GM19467 (cell line): Measurements from ENCODE around the gene ZNF333.

ENCODE experiments used
- ATAC-seq: cut with Tn5 transposase; IDR thresholded peaks from one replicate; pipeline ENCODE4 v1.9.1; 2021; ENCODE audit warnings: mild to moderate bottlenecking, moderate library complexity; ENCODE audit not compliant: unreplicated experiment

ZNF333 gene

DNA sequence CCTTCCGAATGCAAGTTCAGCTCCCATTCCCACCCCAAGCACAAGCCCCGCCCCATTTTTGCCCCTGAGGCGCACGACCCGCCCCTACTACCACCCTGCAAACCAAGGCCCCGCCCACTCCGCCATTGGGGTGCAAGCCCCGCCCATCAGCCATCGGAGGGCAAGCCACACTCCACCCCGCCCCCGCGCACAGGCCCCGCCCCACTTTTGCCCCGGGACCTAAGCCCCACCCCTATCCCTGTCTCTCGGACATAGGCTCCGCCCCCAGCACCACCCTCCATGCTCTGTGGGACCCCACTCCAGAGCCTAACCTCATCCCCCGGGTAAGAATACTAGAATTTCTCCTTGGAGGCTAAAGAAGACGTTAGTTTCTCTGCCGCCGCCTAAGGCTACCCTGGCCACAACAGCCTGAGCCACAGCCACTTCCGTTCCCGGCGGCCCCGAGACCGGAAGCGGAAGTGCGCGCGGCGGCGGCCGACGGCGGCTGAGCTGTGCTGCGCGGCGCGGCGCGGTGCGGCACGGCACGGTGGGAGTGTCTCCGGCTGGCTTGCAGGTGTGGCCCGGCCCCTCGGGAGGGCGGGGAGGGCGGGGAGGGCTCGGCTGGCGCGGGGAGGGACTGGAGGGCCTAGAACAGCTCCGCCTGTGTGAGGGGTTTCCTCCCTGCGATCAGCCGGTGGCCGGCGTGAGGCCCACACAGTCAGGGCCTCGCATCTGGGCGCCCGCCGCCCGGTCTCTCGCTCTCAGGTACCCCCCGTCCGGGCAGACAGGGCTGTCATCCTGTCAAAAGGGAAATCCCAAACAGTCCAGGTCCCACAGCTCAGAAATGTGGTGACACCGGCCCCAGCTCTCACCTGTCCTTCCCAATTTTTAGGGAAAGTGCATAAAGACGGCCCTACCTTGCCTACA lies at the start of gene ZNF333:
Gene ZNF333, plus strand, starts transcription at position 451 of the 906 bp plus-strand sequence. CDS start 3,444 bp downstream, outside the sequence.
- ATAC-seq: peak; percentile 88

DNA sequence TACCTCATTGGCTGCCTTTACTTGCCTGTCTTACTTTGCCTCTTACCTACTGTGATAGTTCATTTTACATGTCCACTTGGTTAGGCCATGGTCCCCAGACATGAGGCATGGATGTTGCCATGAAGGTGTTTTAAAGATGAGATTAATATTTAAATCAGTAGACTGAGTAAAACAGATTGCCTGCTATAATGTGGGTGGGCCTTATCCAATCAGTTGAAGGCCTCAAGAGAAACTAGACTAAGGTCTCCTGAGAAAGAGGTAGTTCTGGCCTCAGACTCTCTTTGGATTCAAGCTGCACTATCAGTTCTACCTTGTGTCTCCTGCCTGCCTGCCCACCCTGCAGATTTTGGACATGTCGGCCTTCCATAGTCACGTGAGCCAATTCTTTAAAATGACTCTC lies 41.3 kb upstream of the ZNF333 start:
- no peak for ATAC-seq

DNA sequence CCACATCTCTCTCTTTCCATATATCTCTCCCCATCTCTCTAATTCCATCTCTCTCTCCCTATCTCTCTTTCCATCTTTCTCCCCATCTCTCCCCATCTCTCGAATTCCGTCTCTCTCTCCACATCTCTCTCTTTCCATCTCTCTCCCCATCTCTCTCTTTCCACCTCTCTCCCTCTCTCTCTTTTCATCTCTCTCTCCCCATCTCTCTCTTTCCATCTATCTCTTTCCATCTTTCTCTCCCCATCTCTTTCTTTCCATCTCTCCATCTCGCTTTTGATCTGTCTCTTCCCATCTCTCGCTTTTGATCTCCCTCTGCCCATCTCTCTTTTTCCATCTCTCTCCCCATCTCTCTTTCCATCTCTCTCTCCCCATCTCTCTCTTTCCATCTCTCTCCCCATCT lies 40.8 kb upstream of the ZNF333 start:
- ATAC-seq: no peak

DNA sequence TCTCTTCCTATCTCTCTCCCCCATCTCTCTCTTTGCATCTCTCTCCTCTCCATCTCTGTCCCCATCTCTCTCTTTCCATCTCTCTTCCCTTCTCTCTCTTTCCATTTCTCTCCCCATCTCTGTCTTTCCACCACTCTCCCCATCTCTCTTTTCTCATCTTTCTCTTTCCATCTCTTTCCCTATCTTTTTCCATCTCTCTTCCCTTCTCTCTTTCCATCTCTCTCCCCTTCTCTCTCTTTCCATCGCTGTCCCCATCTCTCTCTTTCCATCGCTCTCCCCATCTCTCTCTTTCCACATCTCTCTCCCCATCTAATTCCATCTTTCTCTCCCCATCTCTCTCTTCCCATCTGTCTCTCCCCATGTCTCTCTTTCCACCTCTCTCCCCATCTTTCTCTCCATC lies 39.7 kb upstream of the ZNF333 start:
- no peak for ATAC-seq

DNA sequence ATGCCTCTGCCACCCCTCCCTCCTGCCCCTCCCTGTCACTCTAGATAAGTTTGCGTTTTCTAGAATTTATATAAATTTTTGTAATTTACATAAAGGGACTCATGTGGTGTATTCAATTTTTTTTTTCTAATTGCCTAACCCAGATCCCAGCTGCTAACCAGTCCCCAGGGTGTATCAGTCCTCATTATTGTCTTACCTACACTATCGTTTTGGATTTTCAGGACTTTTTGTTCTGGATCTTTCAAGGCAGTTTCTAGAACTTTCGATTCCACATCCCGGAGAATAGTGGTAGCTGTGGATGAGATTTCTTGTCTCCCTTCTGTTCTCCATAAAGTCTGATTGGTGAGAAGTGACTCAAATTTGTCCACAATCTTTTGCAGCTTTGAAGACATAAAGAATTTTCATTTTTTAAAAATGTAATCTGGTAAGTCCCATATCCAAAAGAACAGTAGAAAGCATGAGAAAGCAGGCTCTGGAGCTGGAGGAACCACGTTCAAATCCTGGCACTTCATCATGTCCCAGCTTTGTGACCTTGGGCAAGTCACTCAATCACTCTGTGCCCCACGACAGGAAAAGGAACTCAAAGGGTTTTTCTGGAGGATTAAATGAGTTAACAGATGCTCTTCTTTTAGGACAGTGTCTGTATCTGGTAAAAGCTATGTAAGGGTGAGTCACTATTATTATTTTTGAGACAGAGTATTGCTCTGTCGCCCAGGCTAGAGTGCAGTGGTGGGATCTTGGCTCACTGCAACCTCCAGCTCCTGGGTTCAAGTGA lies 34.9 kb upstream of the ZNF333 start:
- no peak for ATAC-seq

DNA sequence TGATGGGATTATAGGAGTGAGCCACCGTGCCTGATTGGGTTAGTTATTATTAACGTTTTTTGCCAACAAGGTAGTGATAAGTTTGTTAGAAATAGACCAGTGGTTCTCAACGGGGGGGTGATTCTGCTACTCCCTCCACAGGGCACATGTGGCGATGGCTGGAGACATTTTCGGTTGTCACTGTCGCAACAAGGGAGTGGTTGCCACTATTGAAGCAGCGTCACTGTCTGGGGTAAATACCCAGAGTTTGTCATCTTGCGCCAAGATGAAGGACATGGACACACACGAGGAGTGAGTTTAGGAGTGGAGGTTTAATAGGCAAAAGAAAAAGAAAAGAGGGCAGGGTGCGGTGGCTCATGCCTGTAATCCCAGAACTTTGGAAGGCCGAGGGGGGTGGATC lies 34.1 kb upstream of the ZNF333 start:
- ATAC-seq: no peak

DNA sequence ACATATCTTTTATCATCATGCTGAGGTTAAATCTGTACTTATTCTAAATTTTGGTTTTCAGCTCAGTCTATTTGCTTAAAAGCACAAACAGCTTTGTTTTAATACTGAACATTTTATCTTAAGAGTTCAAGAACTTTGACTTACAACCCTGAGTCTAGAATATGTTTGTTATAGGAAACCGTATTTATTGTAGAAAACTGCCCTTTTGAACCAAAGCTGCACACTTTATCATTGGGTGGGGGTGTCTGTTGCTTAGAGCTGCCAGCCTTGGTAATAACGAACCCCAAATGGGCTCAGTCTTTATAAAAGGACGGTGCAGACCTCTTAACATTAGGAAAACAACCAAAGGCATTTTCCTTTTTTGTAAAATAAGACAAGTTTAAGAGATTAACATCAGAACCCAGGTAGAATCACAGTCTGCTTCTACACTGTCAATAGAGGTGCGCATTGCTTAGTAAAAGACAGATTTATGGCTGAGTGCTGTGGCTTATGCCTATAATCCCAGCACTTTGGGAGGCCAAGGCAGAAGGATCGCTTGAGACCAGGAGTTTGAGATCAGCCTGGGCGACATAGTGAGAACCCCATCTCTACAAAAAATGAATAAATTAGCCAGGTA lies 29.9 kb upstream of the ZNF333 start:
- ATAC-seq: no peak

DNA sequence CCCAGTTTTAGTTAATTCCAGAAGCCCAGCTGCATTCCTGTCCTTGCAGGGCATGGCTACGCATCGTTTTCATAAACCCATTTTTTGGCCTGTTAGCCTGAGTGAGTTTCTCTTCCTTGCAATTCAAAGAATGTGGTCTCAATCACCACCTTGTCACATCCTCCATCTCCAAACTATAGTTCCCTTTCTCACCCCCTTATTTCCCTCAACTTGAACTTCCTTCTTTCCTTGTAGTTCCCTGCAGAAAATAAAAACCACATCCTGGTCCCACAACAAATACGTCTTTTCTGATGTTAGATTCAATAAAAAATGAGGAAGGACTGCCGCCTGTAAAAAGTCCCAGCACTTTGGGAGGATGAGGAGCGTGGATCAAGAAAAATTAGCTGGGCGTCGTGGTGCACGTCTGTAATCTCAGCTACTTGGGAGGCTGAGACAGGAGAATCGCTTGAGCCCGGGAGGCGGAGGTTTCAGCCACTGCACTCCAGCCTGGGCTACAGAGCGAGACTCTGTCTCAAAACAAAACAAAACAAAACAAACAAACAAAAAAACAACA lies 28.4 kb upstream of the ZNF333 start:
- ATAC-seq: no peak

DNA sequence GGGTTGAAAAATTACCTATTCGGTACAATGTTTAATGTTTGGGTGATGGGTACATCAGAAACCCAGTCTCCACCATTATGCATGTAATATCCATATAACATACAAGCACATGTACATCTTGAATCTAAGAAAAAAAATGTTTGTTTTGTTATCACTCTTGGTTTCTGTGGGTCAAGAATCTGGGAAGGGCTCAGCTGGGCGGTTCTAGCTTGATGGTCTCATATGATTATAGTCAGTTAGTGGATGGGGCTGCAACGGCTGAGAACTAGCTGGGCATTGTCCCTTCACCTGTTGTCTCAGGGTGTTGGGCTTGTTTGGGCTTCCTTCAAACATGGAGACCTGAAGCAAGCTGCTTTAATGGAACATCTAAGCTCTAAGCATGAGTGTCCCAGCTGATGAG lies 19.9 kb upstream of the ZNF333 start:
- no peak for ATAC-seq

DNA sequence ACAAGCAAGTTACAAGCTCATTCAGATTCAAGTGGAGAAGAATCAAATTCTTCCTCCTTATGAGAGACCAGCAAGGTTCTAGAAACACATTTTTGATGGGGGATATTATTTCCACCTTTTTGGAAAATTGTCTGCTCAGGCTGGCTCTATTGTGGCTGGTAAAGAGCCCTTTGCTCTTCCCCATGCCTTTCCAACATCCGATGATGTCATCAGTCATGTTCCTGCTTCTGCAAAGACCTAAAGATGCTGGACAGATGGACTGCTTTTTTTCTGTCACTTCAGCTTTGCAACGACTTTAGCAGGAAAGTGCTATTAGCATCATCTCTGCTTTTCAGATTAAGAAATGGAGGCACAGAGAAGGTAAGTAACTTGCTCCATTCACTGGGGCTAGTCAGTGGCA lies 19.4 kb upstream of the ZNF333 start:
- no peak for ATAC-seq

DNA sequence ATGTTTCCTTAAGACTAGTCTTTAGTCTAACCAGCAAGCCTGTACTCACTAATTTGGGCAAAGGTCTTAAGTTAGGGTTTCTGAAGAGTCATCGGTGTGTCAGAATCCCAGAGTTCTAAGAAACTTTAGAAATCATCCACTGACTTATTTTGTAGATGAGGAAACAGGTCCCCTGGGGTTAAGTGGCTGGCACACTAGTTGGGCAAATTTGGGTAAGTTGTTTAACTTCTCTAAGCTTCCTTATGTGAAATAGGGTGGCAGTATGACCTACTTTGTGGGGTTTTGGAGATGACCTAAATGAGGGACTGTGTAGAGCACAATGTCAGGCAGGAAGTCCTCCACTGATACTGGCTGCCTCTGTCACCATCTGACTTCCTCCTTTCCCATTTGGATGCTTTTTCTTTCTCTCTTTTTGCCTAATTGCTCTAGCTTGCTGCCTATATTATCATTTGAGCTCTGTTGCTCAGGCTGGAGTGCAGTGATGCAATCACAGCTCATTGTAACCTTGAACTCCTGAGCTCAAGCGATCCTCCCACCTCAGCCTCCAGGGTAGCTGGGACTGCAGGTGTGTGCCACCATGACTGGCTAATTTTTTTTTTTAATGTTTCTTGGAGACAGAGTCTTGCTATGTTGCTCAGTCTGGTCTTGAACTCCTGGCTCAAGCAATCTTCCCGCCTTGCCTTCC lies 17.5 kb upstream of the ZNF333 start:
- ATAC-seq: no peak

DNA sequence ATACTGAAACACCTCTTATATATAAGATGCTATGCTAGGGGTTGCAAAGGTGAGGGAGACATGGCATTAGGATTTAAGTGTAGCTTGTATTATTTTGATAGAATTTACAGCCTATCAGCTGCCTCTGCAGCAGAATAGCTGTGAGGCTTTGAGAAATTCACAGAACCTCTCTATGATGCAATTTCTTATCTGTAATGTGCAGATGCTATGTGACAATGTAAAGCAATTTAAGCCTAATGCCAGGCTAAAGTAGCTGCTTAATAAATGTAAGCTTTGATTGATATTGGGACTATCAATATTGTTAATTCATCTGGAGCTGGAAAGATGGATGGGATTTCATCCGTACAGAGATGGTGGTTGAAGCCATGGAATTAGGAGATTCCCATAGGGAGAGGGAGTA lies 16.8 kb upstream of the ZNF333 start:
- no peak for ATAC-seq

DNA sequence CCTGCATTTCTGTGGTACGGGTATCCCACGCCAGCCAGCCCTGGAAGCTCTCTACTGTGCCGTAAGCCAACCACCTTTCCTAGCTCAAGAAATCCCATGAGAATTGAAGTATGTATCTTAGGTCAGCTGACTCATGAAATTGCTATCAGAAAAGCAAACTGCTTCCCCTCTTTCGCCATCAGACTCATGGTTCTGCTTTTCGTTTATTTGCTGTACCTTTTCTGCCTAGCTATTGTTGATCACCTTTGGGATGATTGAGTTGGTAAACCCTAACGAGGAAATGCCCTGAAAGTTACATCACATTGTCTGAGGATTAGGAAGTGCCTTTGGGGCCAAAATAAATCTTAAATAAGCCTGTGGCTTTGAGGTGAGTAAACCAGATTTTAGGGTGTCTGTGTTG lies 15.1 kb upstream of the ZNF333 start, which contains the start of gene ADGRE3:
Gene ADGRE3, minus strand, starts transcription at position 81 of the 400 bp plus-strand sequence. Its CDS starts 74 bp downstream, at position 7.
- ATAC-seq: no peak

DNA sequence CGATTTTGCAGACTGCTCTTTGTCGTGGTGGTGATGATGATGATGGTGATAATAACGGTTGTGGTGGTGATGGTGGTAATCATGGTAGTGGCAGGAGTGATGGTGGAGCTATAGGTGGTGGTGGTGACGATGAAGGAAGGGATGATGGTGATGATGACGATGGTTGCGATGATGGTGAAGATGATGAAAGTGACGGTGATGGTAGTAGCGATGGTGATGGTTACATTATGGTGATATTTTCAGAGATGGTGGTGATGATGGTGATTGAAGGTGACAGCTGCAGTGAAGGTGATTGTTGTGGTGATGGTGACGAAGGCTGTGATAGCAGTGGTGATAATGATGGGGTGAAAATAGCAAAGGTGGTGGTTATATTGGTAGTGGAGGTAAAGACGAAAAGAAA lies 13.1 kb upstream of the ZNF333 start:
- ATAC-seq: no peak

DNA sequence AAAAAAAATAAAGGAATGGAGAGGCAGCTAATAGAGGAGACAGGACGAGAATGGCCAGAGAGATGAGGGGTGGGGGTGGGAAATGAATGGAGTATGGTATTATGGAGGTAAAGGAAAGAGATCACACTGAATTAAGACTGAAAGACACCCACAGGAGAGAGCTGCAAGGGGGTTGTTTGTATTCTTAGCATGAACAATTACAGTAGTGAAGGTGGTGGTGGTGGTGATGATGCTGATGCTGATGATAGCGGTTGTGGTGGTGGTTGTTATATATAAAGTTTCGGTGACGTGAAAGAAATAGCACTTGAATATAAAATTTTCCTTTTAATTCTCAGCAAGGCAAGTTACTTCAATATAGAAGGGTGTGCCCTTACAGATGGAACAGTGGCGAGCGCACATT lies 12.4 kb upstream of the ZNF333 start:
- no peak for ATAC-seq

DNA sequence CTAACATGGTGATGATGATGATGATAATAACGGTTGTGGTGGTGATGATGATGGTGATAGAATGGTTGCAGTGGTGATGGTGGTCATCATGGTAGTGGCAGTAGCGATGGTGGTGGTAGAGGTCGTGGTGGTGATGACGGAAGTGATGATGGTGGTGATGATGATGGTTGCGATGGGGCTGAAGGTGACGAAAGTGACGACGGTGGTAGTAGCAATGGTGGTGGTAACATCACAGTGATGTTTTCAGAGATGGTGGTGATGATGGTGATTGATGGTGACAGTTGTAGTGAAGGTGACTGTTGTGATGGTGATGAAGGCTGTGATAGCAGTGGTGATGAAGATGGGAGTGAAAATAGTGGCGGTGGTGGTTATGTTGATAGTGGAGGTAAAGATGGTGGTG lies 11.6 kb upstream of the ZNF333 start:
- no peak for ATAC-seq

DNA sequence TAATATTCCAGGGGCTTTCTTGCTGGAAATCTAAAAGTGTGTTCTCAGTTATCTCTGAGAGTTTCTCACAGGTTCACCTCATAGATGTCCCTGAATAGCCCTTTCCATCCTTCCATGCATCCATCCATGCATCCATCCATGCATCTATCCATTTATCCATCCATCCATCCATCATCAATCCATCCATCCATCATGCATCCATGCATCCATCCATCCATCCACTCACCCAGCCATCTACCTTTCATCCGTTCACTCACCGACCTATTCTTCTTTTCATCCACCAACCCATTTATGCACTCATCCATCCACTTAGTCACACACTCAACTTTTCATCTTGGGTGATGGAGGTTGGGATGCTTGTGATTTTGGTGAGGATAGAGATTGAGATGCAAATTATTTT lies 7.8 kb upstream of the ZNF333 start:
- ATAC-seq: no peak

DNA sequence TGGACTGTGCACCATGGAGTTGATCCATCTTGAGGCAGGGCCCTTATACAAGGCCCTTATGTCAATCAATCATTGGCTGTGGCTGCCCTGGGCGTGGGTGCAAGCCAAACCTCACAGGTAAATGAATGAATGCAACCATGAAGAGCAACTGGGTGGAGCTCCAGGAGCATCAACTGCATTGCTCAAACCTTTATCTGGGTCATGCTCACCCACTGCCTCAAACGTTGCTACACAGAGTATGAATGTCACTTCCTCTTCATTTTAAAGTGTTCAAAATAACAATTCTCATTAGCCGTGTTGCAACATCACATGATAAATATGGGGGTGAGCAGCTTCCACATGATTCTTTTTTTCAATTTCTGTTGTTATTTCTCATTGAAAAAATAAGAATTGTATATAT lies 6.4 kb upstream of the ZNF333 start:
- no peak for ATAC-seq

DNA sequence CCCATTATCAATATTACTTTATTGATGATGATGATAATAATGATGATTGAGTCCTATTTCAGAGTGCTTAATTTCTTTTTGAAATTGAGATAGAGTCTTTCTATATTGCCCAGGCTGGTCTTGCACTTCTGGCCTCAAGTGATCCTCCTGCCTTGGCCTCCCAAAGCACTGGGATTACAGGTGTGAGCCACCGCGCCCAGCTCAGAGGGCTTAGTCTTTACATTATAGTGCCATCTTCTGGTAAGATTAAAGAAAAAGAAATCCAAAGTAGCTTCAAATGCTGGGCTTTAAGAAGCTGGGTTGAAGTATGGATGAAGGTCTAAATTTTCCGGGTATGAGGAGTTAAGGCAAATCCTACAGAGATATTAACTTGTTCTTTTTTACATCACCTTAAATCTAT lies 3.4 kb upstream of the ZNF333 start:
- ATAC-seq: no peak

DNA sequence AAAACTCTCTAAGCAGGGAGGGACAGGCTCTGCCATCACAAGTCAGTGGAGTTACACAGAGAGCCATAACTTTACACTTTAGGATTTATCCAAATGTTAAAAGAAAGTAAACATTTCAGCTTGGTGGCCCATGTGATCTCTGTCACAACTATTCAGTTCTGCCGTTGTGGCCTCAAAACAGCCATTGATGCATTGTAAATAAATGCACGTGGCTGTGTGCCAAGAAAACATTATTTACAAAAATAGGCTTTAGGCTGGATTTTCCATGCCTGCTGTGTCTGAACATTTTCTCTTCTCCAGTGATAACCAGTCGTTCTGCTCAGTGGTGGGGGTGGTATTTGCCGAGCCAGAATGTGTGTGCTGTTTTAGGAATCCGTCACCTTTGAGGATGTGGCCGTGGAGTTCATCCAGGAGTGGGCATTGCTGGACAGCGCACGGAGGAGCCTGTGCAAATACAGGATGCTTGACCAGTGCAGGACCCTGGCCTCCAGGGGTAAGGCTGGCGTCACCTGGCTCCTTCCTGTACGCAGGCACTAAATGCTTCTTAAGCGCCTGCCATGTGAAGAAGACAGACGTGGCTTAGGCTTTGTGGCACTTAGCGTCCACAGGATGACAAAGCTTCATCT lies 4.9 kb downstream of the ZNF333 start:
- no peak for ATAC-seq
